OCI-LY1 (cell line): ENCODE results near the gene NCAM1.

Source experiments
- H2AFZ ChIP-seq: fragments of 200-600 bp; sonication (generic), shearing (Covaris generic); 2 replicates; pipeline ENCODE4 v1.6.0; 2014; ENCODE audit warnings: antibody characterized with exemption, mild to moderate bottlenecking, low read length
- H3F3A ChIP-seq: fragments of 200-600 bp; sonication (generic), shearing (Covaris generic); 2 replicates; pipeline ENCODE4 v1.6.0; 2014; ENCODE audit warnings: mild to moderate bottlenecking, antibody characterized with exemption, low read length, moderate library complexity; ENCODE audit not compliant: insufficient read depth
- H3K27ac ChIP-seq: fragments of 200-600 bp; sonication (generic); 2 replicates; pipeline ENCODE4 v1.5.1; 2014; ENCODE audit warnings: low read length, mixed run types, mild to moderate bottlenecking, low read depth; ENCODE audit not compliant: poor library complexity, severe bottlenecking
- H3K27me3 ChIP-seq: fragments of 200-600 bp; sonication (generic); 2 replicates; pipeline ENCODE4 v1.6.0; 2014; ENCODE audit warnings: antibody characterized with exemption, mild to moderate bottlenecking, low read length, moderate library complexity; ENCODE audit not compliant: insufficient read depth
- H3K36me3 ChIP-seq: fragments of 200-600 bp; sonication (generic); 2 replicates; pipeline ENCODE4 v1.6.1; 2014; ENCODE audit warnings: mild to moderate bottlenecking, antibody characterized with exemption, low read length, moderate library complexity, mixed read lengths; ENCODE audit not compliant: insufficient read depth
- H3K4me1 ChIP-seq: fragments of 200-600 bp; sonication (generic); 2 replicates; pipeline ENCODE4 v1.5.1; 2014; ENCODE audit warnings: mild to moderate bottlenecking, low read length, moderate library complexity; ENCODE audit not compliant: insufficient read depth, severe bottlenecking
- H3K4me2 ChIP-seq: fragments of 200-600 bp; sonication (generic), shearing (Covaris generic); 2 replicates; pipeline ENCODE4 v1.6.1; 2014; ENCODE audit warnings: low read length
- H3K4me3 ChIP-seq: fragments of 200-600 bp; sonication (generic); 2 replicates; pipeline ENCODE4 v1.5.1; 2014; ENCODE audit warnings: low read length, low read depth, mild to moderate bottlenecking, mixed read lengths; ENCODE audit not compliant: poor library complexity, severe bottlenecking
- H3K79me2 ChIP-seq: fragments of 200-600 bp; shearing (Covaris generic); 2 replicates; pipeline ENCODE4 v1.6.1; 2016; ENCODE audit warnings: mixed run types, low read length, mixed read lengths; ENCODE audit not compliant: insufficient read depth
- H3K9ac ChIP-seq: fragments of 200-600 bp; sonication (generic), shearing (Covaris generic); 2 replicates; pipeline ENCODE4 v1.6.1; 2014; ENCODE audit warnings: mild to moderate bottlenecking, low read length, mixed read lengths
- H3K9me2 ChIP-seq: fragments of 200-600 bp; sonication (generic), shearing (Covaris generic); 2 replicates; pipeline ENCODE4 v1.6.1; 2014; ENCODE audit warnings: low read depth, mild to moderate bottlenecking, low read length, mixed read lengths
- H3K9me3 ChIP-seq: fragments of 200-600 bp; shearing (Covaris generic); 2 replicates; pipeline ENCODE4 v1.6.1; 2014; ENCODE audit warnings: low read length, mixed read lengths
- H4K20me1 ChIP-seq: fragments of 200-600 bp; sonication (generic), shearing (Covaris generic); 2 replicates; pipeline ENCODE4 v1.6.0; 2016; ENCODE audit warnings: mild to moderate bottlenecking, low read length; ENCODE audit not compliant: insufficient read depth
- EZH2 ChIP-seq: fragments of 200-600 bp; sonication (generic), shearing (Covaris generic); IDR thresholded peaks from 2 replicates; pipeline ENCODE4 v1.8.0; 2017; ENCODE audit warnings: borderline replicate concordance, mixed run types, mild to moderate bottlenecking, antibody characterized with exemption, low read length, moderate library complexity, mixed read lengths
- TF ChIP-seq, protein P1 (sequence below): fragments of 200-600 bp; sonication (generic), shearing (Covaris generic); IDR thresholded peaks from 2 replicates; pipeline ENCODE4 v1.5.1; 2017; ENCODE audit warnings: mild to moderate bottlenecking, antibody characterized with exemption, low read length, moderate library complexity, mixed read lengths

NCAM1 gene

DNA sequence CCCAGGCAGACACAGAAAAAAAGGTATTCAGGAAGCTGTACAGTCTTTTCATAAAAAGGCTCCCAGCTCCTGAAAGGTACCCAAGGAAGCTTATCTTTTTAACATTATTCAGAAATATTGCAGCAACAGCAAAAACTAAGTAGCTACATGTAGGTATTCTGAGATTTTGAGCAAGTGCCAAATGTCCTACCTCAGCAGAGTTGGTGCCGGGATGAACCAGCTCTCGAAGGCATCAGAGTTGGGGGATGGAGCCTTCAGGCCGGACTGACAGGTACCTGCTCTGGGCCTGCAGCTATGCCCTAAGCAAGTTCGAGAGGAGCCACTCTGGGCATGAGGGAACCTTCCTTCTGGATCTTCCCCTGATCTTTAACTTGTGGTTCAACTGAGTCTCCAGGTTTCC is 276.0 kb downstream of the NCAM1 start:
- Histone ChIP-seq H3K27ac (no peak overlapping the region), H3K9ac (no peak overlapping the region), H3K4me3 (no peak overlapping the region), H4K20me1 (no peaks in the 10 kb centered on the region), H3K4me1 (no peaks in the 10 kb centered on the region), H3F3A (no peaks in the 10 kb centered on the region), H3K36me3 (no peaks in the 10 kb centered on the region), H3K9me3 (no peaks in the 10 kb centered on the region), H3K4me2 (no peak overlapping the region), H3K9me2 (no peaks in the 10 kb centered on the region), H3K79me2 (no peaks in the 10 kb centered on the region), H3K27me3 (no peaks in the 10 kb centered on the region), H2AFZ (no peak overlapping the region)
- TF ChIP-seq EZH2, result no peak
- TF ChIP-seq, protein P1, sequence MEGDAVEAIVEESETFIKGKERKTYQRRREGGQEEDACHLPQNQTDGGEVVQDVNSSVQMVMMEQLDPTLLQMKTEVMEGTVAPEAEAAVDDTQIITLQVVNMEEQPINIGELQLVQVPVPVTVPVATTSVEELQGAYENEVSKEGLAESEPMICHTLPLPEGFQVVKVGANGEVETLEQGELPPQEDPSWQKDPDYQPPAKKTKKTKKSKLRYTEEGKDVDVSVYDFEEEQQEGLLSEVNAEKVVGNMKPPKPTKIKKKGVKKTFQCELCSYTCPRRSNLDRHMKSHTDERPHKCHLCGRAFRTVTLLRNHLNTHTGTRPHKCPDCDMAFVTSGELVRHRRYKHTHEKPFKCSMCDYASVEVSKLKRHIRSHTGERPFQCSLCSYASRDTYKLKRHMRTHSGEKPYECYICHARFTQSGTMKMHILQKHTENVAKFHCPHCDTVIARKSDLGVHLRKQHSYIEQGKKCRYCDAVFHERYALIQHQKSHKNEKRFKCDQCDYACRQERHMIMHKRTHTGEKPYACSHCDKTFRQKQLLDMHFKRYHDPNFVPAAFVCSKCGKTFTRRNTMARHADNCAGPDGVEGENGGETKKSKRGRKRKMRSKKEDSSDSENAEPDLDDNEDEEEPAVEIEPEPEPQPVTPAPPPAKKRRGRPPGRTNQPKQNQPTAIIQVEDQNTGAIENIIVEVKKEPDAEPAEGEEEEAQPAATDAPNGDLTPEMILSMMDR, result no peak

DNA sequence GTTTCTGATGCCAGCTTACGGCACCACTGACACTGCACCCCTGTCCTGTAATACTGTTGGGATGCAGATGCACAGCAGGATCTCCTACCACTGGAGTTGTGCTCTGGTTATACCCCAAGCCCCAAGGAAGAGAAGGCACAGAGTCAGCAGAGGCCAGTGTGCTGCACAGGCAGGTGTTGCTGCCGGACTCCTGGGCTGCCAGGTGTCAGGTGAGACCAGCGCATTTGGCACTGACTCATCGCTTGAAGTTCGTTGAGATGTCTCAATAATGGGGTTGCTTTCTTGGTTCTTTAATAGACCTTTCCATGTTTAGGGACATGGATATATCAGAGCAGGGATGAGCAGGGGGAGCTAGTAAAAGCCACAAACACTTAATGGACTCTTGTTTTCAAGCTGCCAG is 277.5 kb downstream of the NCAM1 start:
- Histone ChIP-seq H3K9me2 (no peaks in the 10 kb centered on the region), H3K4me1 (no peaks in the 10 kb centered on the region), H3K9ac (no peak overlapping the region), H3K79me2 (no peaks in the 10 kb centered on the region), H3K27me3 (no peaks in the 10 kb centered on the region), H3K4me3 (no peak overlapping the region), H3K4me2 (no peak overlapping the region), H3K9me3 (no peaks in the 10 kb centered on the region), H3K36me3 (no peaks in the 10 kb centered on the region), H2AFZ (no peak overlapping the region), H3K27ac (no peak overlapping the region), H4K20me1 (no peaks in the 10 kb centered on the region), H3F3A (no peaks in the 10 kb centered on the region)
- TF ChIP-seq, protein P1, result no peak
- TF ChIP-seq EZH2, result no peak

- H3K4me3 ChIP-seq, result no peak overlapping the region
- no peak for TF ChIP-seq EZH2
- TF ChIP-seq, protein P1, result no peak
- H3K9ac ChIP-seq, result no peak overlapping the region
- H3K9me2 ChIP-seq, result no peaks in the 10 kb centered on the region
- no peak overlapping the region for H3K27ac ChIP-seq
- H4K20me1 ChIP-seq, result no peaks in the 10 kb centered on the region
- H2AFZ ChIP-seq, result no peak overlapping the region
- H3K27me3 ChIP-seq, result no peaks in the 10 kb centered on the region
- H3K4me1 ChIP-seq, result no peaks in the 10 kb centered on the region
- no peaks in the 10 kb centered on the region for H3K36me3 ChIP-seq
- H3F3A ChIP-seq, result no peaks in the 10 kb centered on the region
- no peak overlapping the region for H3K4me2 ChIP-seq
- no peaks in the 10 kb centered on the region for H3K9me3 ChIP-seq
- H3K79me2 ChIP-seq, result no peaks in the 10 kb centered on the region
Measured at GRCh38 chr11:113240389-113240788, 279.2 kb downstream of the NCAM1 start.
